ENCODE data around the gene ZNF644. TPM values are rescaled to one million over a fixed set of nuclear protein-coding genes. Genes with fewer than 3 reads are reported as not detected.
"Not testable (repeated sequence)": the region's sequence is repeated elsewhere in the genome, so short reads cannot be mapped to it uniquely, and the experiment has no call there.

Gene ZNF644
- total and polyA plus RNA-seq, 3 experiments from 2014 or later, result 49.4 to 50.7 (median 49.7) TPM

GRCh38 chr1:90936061-90936460 is 85.8 kb downstream of the ZNF644 start:
- H3K4me3 Mint-ChIP-seq, result no peak overlapping the region
- POLR2A ChIA-PET, result no interaction called here
- peaks cover 6% of the 10 kb centered on the region for H3K36me3 ChIP-seq (ENCODE audit: insufficient read depth, low read length)

GRCh38 chr1:90928231-90928630 is 93.6 kb downstream of the ZNF644 start:
- H3K36me3 ChIP-seq (ENCODE audit: insufficient read depth, low read length); CTCF ChIA-PET; H3K4me3 ChIP-seq (ENCODE audit: low read length); H3K9me3 Mint-ChIP-seq; POLR2A ChIA-PET; DNase-seq; H3K27me3 Mint-ChIP-seq; H3K27ac ChIP-seq (ENCODE audit: low read depth, low read length); H3K9me3 ChIP-seq (ENCODE audit: low read length); H3K27me3 ChIP-seq (ENCODE audit: insufficient read depth, low read length, poor library complexity, severe bottlenecking): not testable (repeated sequence)
- peaks cover 78 to 93% (median 88%) of the 10 kb centered on the region in 3 donors for H3K4me1 Mint-ChIP-seq
- peak overlapping the region in 1 of 8 donors; percentile 46 for H3K27ac Mint-ChIP-seq
- peak overlapping the region in 2 of 7 donors; percentile 32 to 34 for H3K4me3 Mint-ChIP-seq
- H3K36me3 Mint-ChIP-seq, result peaks cover 8 to 39% (median 12%) of the 10 kb centered on the region in 3 donors
- H3K4me1 ChIP-seq (ENCODE audit: insufficient read depth, low read length), result peaks cover 39% of the 10 kb centered on the region

More at GRCh38 chr1:90936061-90936460, 85.8 kb downstream of the ZNF644 start:
- no peak overlapping the region for H3K27ac ChIP-seq (ENCODE audit: low read depth, low read length)
- no peaks in the 10 kb centered on the region for H3K9me3 Mint-ChIP-seq
- peaks cover 4% of the 10 kb centered on the region for H3K4me1 ChIP-seq (ENCODE audit: insufficient read depth, low read length)
- CTCF ChIA-PET, result interaction anchor here (1.2 kb wide), 1 partner anchor 29 kb away, joined by 3 read pairs; no protein-coding TSS in a partner anchor
- H3K9me3 ChIP-seq (ENCODE audit: low read length), result no peaks in the 10 kb centered on the region
- H3K36me3 Mint-ChIP-seq, result peaks cover 31 to 80% (median 50%) of the 10 kb centered on the region in 3 donors
- H3K4me3 ChIP-seq (ENCODE audit: low read length), result no peak overlapping the region
- no peaks in the 10 kb centered on the region for H3K27me3 Mint-ChIP-seq
- no peaks in the 10 kb centered on the region for H3K27me3 ChIP-seq (ENCODE audit: insufficient read depth, low read length, poor library complexity, severe bottlenecking)
- H3K4me1 Mint-ChIP-seq, result peaks cover 70 to 98% (median 82%) of the 10 kb centered on the region in 3 donors
- no peak overlapping the region for H3K27ac Mint-ChIP-seq
- DNase-seq, result no peak

GRCh38 chr1:90927674-90928073 is 94.2 kb downstream of the ZNF644 start:
- peaks cover 39% of the 10 kb centered on the region for H3K4me1 ChIP-seq (ENCODE audit: insufficient read depth, low read length)
- peaks cover 8 to 34% (median 12%) of the 10 kb centered on the region in 3 donors for H3K36me3 Mint-ChIP-seq
- H3K9me3 Mint-ChIP-seq; DNase-seq; H3K9me3 ChIP-seq (ENCODE audit: low read length); CTCF ChIA-PET; H3K4me3 ChIP-seq (ENCODE audit: low read length); H3K27me3 ChIP-seq (ENCODE audit: insufficient read depth, low read length, poor library complexity, severe bottlenecking); POLR2A ChIA-PET; H3K27ac ChIP-seq (ENCODE audit: low read depth, low read length); H3K36me3 ChIP-seq (ENCODE audit: insufficient read depth, low read length); H3K27me3 Mint-ChIP-seq: not testable (repeated sequence)
- H3K27ac Mint-ChIP-seq, result peak overlapping the region in 1 of 8 donors; percentile 78
- peaks cover 75 to 93% (median 88%) of the 10 kb centered on the region in 3 donors for H3K4me1 Mint-ChIP-seq
- H3K4me3 Mint-ChIP-seq, result peak overlapping the region in 2 of 7 donors; percentile 14 to 34

- H3K4me1 ChIP-seq (ENCODE audit: insufficient read depth, low read length), result peaks cover 43% of the 10 kb centered on the region
- no peak for DNase-seq
- H3K4me1 Mint-ChIP-seq, result peaks cover 78 to 93% (median 88%) of the 10 kb centered on the region in 3 donors
- peak overlapping the region in 5 of 7 donors; percentile 0 to 27 (median 2) for H3K4me3 Mint-ChIP-seq
- no peaks in the 10 kb centered on the region for H3K9me3 Mint-ChIP-seq
- POLR2A ChIA-PET, result interaction anchor here (0.6 kb wide), 1 partner anchor 32 kb away, joined by 4 read pairs; no protein-coding TSS in a partner anchor
- no peak overlapping the region for H3K27ac ChIP-seq (ENCODE audit: low read depth, low read length)
- H3K27ac Mint-ChIP-seq, result peak overlapping the region in 2 of 8 donors; percentile 28 to 59
- H3K27me3 Mint-ChIP-seq, result no peaks in the 10 kb centered on the region
- H3K36me3 ChIP-seq (ENCODE audit: insufficient read depth, low read length), result no peaks in the 10 kb centered on the region
- H3K4me3 ChIP-seq (ENCODE audit: low read length), result no peak overlapping the region
- no peaks in the 10 kb centered on the region for H3K27me3 ChIP-seq (ENCODE audit: insufficient read depth, low read length, poor library complexity, severe bottlenecking)
- CTCF ChIA-PET, result no interaction called here
- peaks cover 8 to 31% (median 14%) of the 10 kb centered on the region in 3 donors for H3K36me3 Mint-ChIP-seq
- no peaks in the 10 kb centered on the region for H3K9me3 ChIP-seq (ENCODE audit: low read length)
These were observed 94.9 kb downstream of the ZNF644 start for GRCh38 chr1:90926971-90927370.

GRCh38 chr1:90925928-90926869 is 95.6 kb downstream of the ZNF644 start:
- Mint-ChIP-seq H3K9me3 (no peaks in the 10 kb centered on the region), H3K4me1 (peaks cover 77 to 93% (median 88%) of the 10 kb centered on the region in 3 donors), H3K36me3 (peaks cover 8 to 27% (median 12%) of the 10 kb centered on the region in 3 donors), H3K27ac (peak overlapping the region in 5 of 8 donors; percentile 11 to 59 (median 25)), H3K27me3 (no peaks in the 10 kb centered on the region), H3K4me3 (peak overlapping the region in 5 of 7 donors; percentile 0 to 26 (median 15))
- CTCF ChIA-PET, result no interaction called here
- Histone ChIP-seq H3K4me1 (ENCODE audit: insufficient read depth, low read length) (peaks cover 44% of the 10 kb centered on the region), H3K27ac (ENCODE audit: low read depth, low read length) (no peak overlapping the region), H3K4me3 (ENCODE audit: low read length) (no peak overlapping the region), H3K27me3 (ENCODE audit: insufficient read depth, low read length, poor library complexity, severe bottlenecking) (no peaks in the 10 kb centered on the region), H3K9me3 (ENCODE audit: low read length) (no peaks in the 10 kb centered on the region), H3K36me3 (ENCODE audit: insufficient read depth, low read length) (no peaks in the 10 kb centered on the region)
- POLR2A ChIA-PET, result no interaction called here
- no peak for DNase-seq

- no peaks in the 10 kb centered on the region for H3K27me3 ChIP-seq (ENCODE audit: insufficient read depth, low read length, poor library complexity, severe bottlenecking)
- no peaks in the 10 kb centered on the region for H3K36me3 ChIP-seq (ENCODE audit: insufficient read depth, low read length)
- H3K4me1 Mint-ChIP-seq, result peaks cover 81 to 94% (median 90%) of the 10 kb centered on the region in 3 donors
- H3K36me3 Mint-ChIP-seq, result peaks cover 8 to 21% (median 12%) of the 10 kb centered on the region in 3 donors
- peak overlapping the region in 2 of 7 donors; percentile 15 to 62 for H3K4me3 Mint-ChIP-seq
- peak overlapping the region in 2 of 8 donors; percentile 38 to 92 for H3K27ac Mint-ChIP-seq
- no peaks in the 10 kb centered on the region for H3K27me3 Mint-ChIP-seq
- POLR2A ChIA-PET, result no interaction called here
- H3K4me1 ChIP-seq (ENCODE audit: insufficient read depth, low read length), result peaks cover 47% of the 10 kb centered on the region
- H3K9me3 Mint-ChIP-seq, result no peaks in the 10 kb centered on the region
- H3K27ac ChIP-seq (ENCODE audit: low read depth, low read length), result no peak overlapping the region
- DNase-seq, result no peak
- no peaks in the 10 kb centered on the region for H3K9me3 ChIP-seq (ENCODE audit: low read length)
- H3K4me3 ChIP-seq (ENCODE audit: low read length), result no peak overlapping the region
- CTCF ChIA-PET, result interaction anchor here (1.2 kb wide), 1 partner anchor 36 kb away, joined by 3 read pairs; no protein-coding TSS in a partner anchor
These were observed 96.9 kb downstream of the ZNF644 start for GRCh38 chr1:90924982-90925381.

- Mint-ChIP-seq H3K4me3 (peak overlapping the region in 4 of 7 donors; percentile 2 to 21 (median 12)), H3K27ac (peak overlapping the region in 3 of 8 donors; percentile 13 to 79 (median 41))
- CTCF ChIA-PET, result no interaction called here
These were observed 98.8 kb downstream of the ZNF644 start for GRCh38 chr1:90922996-90923395.

GRCh38 chr1:90922202-90922601 is 99.6 kb downstream of the ZNF644 start:
- no peaks in the 10 kb centered on the region for H3K27me3 Mint-ChIP-seq
- peak overlapping the region in 2 of 8 donors; percentile 13 to 14 for H3K27ac Mint-ChIP-seq
- ChIA-PET CTCF (no interaction called here), POLR2A (no interaction called here)
- Histone ChIP-seq H3K36me3 (ENCODE audit: insufficient read depth, low read length) (no peaks in the 10 kb centered on the region), H3K27me3 (ENCODE audit: insufficient read depth, low read length, poor library complexity, severe bottlenecking) (no peaks in the 10 kb centered on the region), H3K27ac (ENCODE audit: low read depth, low read length) (no peak overlapping the region), H3K9me3 (ENCODE audit: low read length) (no peaks in the 10 kb centered on the region), H3K4me3 (ENCODE audit: low read length) (no peak overlapping the region), H3K4me1 (ENCODE audit: insufficient read depth, low read length) (peaks cover 59% of the 10 kb centered on the region)
- peak overlapping the region in 4 of 7 donors; percentile 2 to 28 (median 6) for H3K4me3 Mint-ChIP-seq
- H3K4me1 Mint-ChIP-seq, result peaks cover 79 to 86% (median 85%) of the 10 kb centered on the region in 3 donors
- H3K9me3 Mint-ChIP-seq, result no peaks in the 10 kb centered on the region
- DNase-seq, result no peak
- peaks cover 0 to 22% (median 14%) of the 10 kb centered on the region in 3 donors for H3K36me3 Mint-ChIP-seq

More at GRCh38 chr1:90922996-90923395, 98.8 kb downstream of the ZNF644 start:
- no peaks in the 10 kb centered on the region for H3K36me3 ChIP-seq (ENCODE audit: insufficient read depth, low read length)
- H3K27me3 ChIP-seq (ENCODE audit: insufficient read depth, low read length, poor library complexity, severe bottlenecking), result no peaks in the 10 kb centered on the region
- no peaks in the 10 kb centered on the region for H3K9me3 Mint-ChIP-seq
- H3K36me3 Mint-ChIP-seq, result peaks cover 0 to 18% (median 10%) of the 10 kb centered on the region in 3 donors
- H3K27me3 Mint-ChIP-seq, result no peaks in the 10 kb centered on the region
- peaks cover 80 to 91% (median 90%) of the 10 kb centered on the region in 3 donors for H3K4me1 Mint-ChIP-seq
- H3K27ac ChIP-seq (ENCODE audit: low read depth, low read length), result no peak overlapping the region
- no peak for DNase-seq
- no peak overlapping the region for H3K4me3 ChIP-seq (ENCODE audit: low read length)
- H3K4me1 ChIP-seq (ENCODE audit: insufficient read depth, low read length), result peaks cover 59% of the 10 kb centered on the region
- no peaks in the 10 kb centered on the region for H3K9me3 ChIP-seq (ENCODE audit: low read length)
- POLR2A ChIA-PET, result no interaction called here
